Subcutaneous adipose tissue (tissue), 4 donors: ENCODE results near the gene OSBPL10. TPM values are rescaled to one million over a fixed set of nuclear protein-coding genes. Genes with fewer than 3 reads are reported as not detected.

Experiments used
- CTCF ChIP-seq: fragments of 450-650 bp; IDR thresholded peaks from one replicate; pipeline ENCODE4 v1.5.1; 2016; ENCODE audit warnings: low read depth, mild to moderate bottlenecking, control low read depth, antibody characterized with exemption, moderate library complexity
- total RNA-seq, 4 donors: library from RNA; depleted of rRNA; stranded (reverse); fragments of >200 nt; gene quantifications; one replicate each; pipeline ENCODE4 v1.1.0, GENCODE V29; 2016

Gene OSBPL10
- total RNA-seq, 4 donors from 2014 or later, result 7.3 to 72.7 (median 26.0) TPM

- no peak for TF ChIP-seq CTCF
Observed at GRCh38 chr3:31997500-31997899, 16.4 kb upstream of the OSBPL10 start.

GRCh38 chr3:31996195-31996594 lies 15.1 kb upstream of the OSBPL10 start:
- TF ChIP-seq CTCF, result no peak

- TF ChIP-seq CTCF, result no peak
Observed at GRCh38 chr3:31993843-31994242, 12.8 kb upstream of the OSBPL10 start.

- no peak for TF ChIP-seq CTCF
Observed at GRCh38 chr3:31988271-31988670, 7.2 kb upstream of the OSBPL10 start.

GRCh38 chr3:31985831-31986230 lies 4.8 kb upstream of the OSBPL10 start:
- TF ChIP-seq CTCF, result no peak

GRCh38 chr3:31984321-31984720 lies 3.3 kb upstream of the OSBPL10 start:
- TF ChIP-seq CTCF, result no peak

GRCh38 chr3:31980530-31981205 lies 394 bp downstream of the OSBPL10 start:
- no peak for TF ChIP-seq CTCF
